ENCODE measurements around the gene NRK. TPM values are rescaled to one million over a fixed set of nuclear protein-coding genes. Genes with fewer than 3 reads are reported as not detected.

NRK gene
- total RNA-seq, 1 donor from 2014 or later: 134 TPM

DNA sequence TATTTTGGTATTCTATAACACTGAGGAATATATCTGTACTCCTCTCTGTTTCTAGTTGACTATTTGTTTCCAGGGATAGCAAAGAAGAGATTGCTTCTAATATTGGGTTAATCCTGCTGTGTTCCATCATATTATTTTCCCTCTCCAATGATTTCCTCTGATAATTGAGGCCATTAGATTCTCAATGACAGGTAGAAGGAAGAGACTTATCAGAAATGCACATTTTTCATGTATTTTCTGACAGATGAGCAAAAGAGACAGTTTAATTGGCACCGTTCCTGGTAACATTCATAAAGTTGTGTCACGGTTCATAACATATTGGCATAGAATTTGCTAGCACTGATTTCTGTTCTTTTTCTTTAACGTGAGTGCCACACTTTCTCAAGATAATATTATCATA is 58.2 kb downstream of the NRK start:
- Histone ChIP-seq H3K9me3 (ENCODE audit: control insufficient read depth in 3 of 3, low read length in 3 of 3) (no peaks in the 10 kb centered on the region), H3K27me3 (ENCODE audit: control insufficient read depth in 3 of 3, insufficient read depth in 3 of 3, low read length in 3 of 3) (no peaks in the 10 kb centered on the region), H3K4me1 (ENCODE audit: control insufficient read depth in 3 of 3, insufficient read depth in 3 of 3, low read length in 3 of 3) (no peaks in the 10 kb centered on the region), H3K27ac (ENCODE audit: low read depth, low read length) (no peak overlapping the region), H3K36me3 (ENCODE audit: control insufficient read depth in 3 of 3, insufficient read depth in 3 of 3, low read length in 3 of 3) (no peaks in the 10 kb centered on the region), H3K4me3 (ENCODE audit: low read length in 3 of 3) (no peak overlapping the region), H3K9ac (ENCODE audit: low read depth in 1 of 3, low read length in 3 of 3) (no peak overlapping the region)

DNA sequence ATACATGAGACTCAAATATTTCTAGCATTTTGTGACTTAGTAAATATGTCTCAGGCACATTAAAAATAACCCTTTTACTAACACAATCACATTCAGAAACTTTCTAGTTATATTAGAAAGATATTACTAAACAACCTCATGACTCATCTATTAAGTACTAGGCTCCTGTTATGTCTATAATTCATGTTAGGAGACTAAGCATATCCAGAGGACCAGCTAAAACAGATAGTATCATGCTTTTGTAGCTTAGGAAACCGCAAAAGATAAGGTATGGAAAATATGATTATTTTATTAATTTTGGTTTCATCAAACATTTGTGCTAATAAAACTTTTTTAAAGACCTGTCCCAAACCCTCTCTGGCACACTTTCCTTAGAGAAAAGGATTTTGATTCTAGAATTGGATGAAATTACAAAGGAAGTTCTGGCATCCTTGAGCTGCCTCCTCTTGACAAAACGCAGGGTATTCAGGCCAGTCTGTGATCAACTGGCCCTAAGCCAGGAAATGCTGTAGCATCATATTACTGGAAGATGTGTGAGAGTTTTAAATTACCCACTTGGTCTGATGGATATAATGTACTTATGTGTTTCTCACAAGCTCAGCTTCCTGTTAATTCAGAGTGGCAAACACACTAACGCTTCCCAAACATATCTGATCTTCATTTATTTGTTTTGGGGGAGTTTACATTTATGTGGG is 60.4 kb downstream of the NRK start:
- no peak overlapping the region for H3K9ac ChIP-seq (ENCODE audit: low read depth in 1 of 3, low read length in 3 of 3)
- H3K27ac ChIP-seq (ENCODE audit: low read depth, low read length): no peak overlapping the region
- no peak overlapping the region for H3K4me3 ChIP-seq (ENCODE audit: low read length in 3 of 3)
- H3K27me3 ChIP-seq (ENCODE audit: control insufficient read depth in 3 of 3, insufficient read depth in 3 of 3, low read length in 3 of 3): no peaks in the 10 kb centered on the region
- H3K9me3 ChIP-seq (ENCODE audit: control insufficient read depth in 3 of 3, low read length in 3 of 3): no peaks in the 10 kb centered on the region
- H3K36me3 ChIP-seq (ENCODE audit: control insufficient read depth in 3 of 3, insufficient read depth in 3 of 3, low read length in 3 of 3): no peaks in the 10 kb centered on the region
- H3K4me1 ChIP-seq (ENCODE audit: control insufficient read depth in 3 of 3, insufficient read depth in 3 of 3, low read length in 3 of 3): no peaks in the 10 kb centered on the region

DNA sequence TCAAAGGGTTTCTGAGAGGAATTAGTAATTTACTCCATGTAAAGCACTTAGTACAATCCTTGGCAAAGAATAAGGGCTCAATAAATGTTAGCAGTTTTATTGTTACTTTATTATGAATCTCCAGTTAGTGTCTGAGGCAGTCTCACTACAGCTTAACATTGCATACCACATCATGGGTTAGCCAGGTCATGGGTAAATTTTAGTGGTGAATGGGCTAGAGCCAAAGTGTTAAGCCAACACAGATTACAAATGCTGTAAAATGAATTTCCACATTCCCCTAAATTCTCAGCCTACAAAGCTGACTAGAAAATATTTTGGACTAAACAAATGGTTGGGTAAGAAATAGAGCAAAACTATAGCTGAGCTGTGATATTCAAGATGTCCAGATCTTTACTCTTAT is 72.4 kb downstream of the NRK start:
- no peaks in the 10 kb centered on the region for H3K27me3 ChIP-seq (ENCODE audit: control insufficient read depth in 3 of 3, insufficient read depth in 3 of 3, low read length in 3 of 3)
- no peaks in the 10 kb centered on the region for H3K36me3 ChIP-seq (ENCODE audit: control insufficient read depth in 3 of 3, insufficient read depth in 3 of 3, low read length in 3 of 3)
- H3K27ac ChIP-seq (ENCODE audit: low read depth, low read length): no peak overlapping the region
- no peak overlapping the region for H3K9ac ChIP-seq (ENCODE audit: low read depth in 1 of 3, low read length in 3 of 3)
- no peaks in the 10 kb centered on the region for H3K4me1 ChIP-seq (ENCODE audit: control insufficient read depth in 3 of 3, insufficient read depth in 3 of 3, low read length in 3 of 3)
- no peak overlapping the region for H3K4me3 ChIP-seq (ENCODE audit: low read length in 3 of 3)
- no peaks in the 10 kb centered on the region for H3K9me3 ChIP-seq (ENCODE audit: control insufficient read depth in 3 of 3, low read length in 3 of 3)

DNA sequence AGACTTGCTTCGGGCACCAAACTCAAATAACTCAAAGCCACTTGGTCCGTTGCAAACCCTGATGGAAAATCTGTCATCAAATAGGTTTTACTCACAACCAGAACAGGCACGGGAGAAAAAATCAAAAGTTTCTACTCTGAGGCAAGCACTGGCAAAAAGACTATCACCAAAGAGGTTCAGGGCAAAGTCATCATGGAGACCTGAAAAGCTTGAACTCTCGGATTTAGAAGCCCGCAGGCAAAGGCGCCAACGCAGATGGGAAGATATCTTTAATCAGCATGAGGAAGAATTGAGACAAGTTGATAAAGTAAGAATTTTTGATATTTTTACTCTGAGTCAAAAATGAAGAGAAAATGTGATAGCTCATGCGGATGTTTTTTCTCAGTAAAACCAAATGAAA is 87.2 kb downstream of the NRK start:
- no peaks in the 10 kb centered on the region for H3K27me3 ChIP-seq (ENCODE audit: control insufficient read depth in 3 of 3, insufficient read depth in 3 of 3, low read length in 3 of 3)
- H3K4me1 ChIP-seq (ENCODE audit: control insufficient read depth in 3 of 3, insufficient read depth in 3 of 3, low read length in 3 of 3): no peaks in the 10 kb centered on the region
- H3K36me3 ChIP-seq (ENCODE audit: control insufficient read depth in 3 of 3, insufficient read depth in 3 of 3, low read length in 3 of 3): no peaks in the 10 kb centered on the region
- H3K27ac ChIP-seq (ENCODE audit: low read depth, low read length): no peak overlapping the region
- H3K9me3 ChIP-seq (ENCODE audit: control insufficient read depth in 3 of 3, low read length in 3 of 3): no peaks in the 10 kb centered on the region
- H3K9ac ChIP-seq (ENCODE audit: low read depth in 1 of 3, low read length in 3 of 3): no peak overlapping the region
- no peak overlapping the region for H3K4me3 ChIP-seq (ENCODE audit: low read length in 3 of 3)

DNA sequence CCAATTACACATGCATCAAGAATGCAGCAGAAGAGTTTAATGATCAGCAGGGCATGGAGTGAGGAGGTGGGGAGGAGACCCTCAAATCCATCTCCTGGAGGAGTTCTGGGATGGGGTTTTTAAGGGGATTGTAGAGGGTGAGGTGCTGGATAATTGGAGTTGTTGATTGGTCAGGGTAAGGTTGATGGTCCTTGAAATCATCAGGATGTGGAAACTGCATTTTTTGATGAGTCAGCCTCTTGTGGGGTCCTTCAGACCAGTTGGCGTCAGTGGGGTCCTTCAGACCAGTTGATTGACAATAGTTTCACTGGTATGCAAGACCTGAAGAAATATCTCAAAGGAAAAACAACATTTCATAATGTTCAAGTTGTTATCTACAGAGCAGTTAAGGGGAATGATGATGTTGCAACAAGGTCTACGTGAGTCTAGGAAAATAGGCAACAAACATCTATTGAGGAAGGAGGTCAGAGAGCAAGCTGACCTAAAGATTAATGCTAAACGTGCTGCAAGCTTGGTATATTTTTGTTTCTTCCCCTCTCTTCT is 88.3 kb downstream of the NRK start:
- Histone ChIP-seq H3K9ac (ENCODE audit: low read depth in 1 of 3, low read length in 3 of 3) (no peak overlapping the region), H3K27ac (ENCODE audit: low read depth, low read length) (no peak overlapping the region), H3K9me3 (ENCODE audit: control insufficient read depth in 3 of 3, low read length in 3 of 3) (no peaks in the 10 kb centered on the region), H3K4me1 (ENCODE audit: control insufficient read depth in 3 of 3, insufficient read depth in 3 of 3, low read length in 3 of 3) (no peaks in the 10 kb centered on the region), H3K36me3 (ENCODE audit: control insufficient read depth in 3 of 3, insufficient read depth in 3 of 3, low read length in 3 of 3) (no peaks in the 10 kb centered on the region), H3K27me3 (ENCODE audit: control insufficient read depth in 3 of 3, insufficient read depth in 3 of 3, low read length in 3 of 3) (no peaks in the 10 kb centered on the region), H3K4me3 (ENCODE audit: low read length in 3 of 3) (no peak overlapping the region)

DNA sequence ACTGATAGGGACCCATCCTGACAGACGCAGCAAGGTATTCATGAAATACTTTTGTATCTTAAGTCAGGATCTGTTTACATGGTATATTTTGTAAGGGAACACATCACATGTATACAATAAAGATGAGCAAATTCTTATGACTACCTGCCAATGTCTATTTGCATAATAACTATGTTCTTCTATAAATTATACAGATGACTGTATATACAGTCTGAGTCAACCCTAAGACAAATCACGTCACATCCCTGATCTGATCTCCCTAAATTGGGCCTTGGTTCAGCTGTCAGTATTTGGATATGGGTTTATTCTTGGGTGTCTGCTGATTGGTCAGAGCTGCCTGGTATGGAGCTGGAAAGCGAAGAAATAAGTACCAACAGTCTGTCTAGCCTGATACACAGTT is 122.9 kb downstream of the NRK start:
- Histone ChIP-seq H3K9ac (ENCODE audit: low read depth in 1 of 3, low read length in 3 of 3) (no peak overlapping the region), H3K4me3 (ENCODE audit: low read length in 3 of 3) (no peak overlapping the region), H3K9me3 (ENCODE audit: control insufficient read depth in 3 of 3, low read length in 3 of 3) (no peaks in the 10 kb centered on the region), H3K27ac (ENCODE audit: low read depth, low read length) (no peak overlapping the region), H3K36me3 (ENCODE audit: control insufficient read depth in 3 of 3, insufficient read depth in 3 of 3, low read length in 3 of 3) (no peaks in the 10 kb centered on the region), H3K27me3 (ENCODE audit: control insufficient read depth in 3 of 3, insufficient read depth in 3 of 3, low read length in 3 of 3) (no peaks in the 10 kb centered on the region), H3K4me1 (ENCODE audit: control insufficient read depth in 3 of 3, insufficient read depth in 3 of 3, low read length in 3 of 3) (no peaks in the 10 kb centered on the region)

DNA sequence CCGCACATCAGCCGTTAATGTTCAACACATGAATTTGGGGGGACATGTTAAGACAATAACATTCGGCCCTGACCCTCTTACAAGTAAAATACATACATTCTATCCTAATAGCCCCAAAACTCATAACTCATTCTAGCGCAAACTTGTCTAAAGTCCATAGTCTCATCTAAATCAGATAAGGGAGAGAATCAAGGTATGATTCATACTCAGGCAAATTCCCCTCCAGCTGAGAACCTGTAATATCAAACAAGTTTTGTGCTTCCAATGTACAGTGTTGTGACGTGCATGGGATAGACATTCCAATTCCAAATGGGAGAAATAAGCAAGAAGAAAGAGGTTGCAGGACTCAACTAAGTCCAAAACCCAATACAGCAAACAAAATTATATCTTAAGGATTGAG is 147.1 kb downstream of the NRK start:
- Histone ChIP-seq H3K36me3 (ENCODE audit: control insufficient read depth in 3 of 3, insufficient read depth in 3 of 3, low read length in 3 of 3) (no peaks in the 10 kb centered on the region), H3K9ac (ENCODE audit: low read depth in 1 of 3, low read length in 3 of 3) (no peak overlapping the region), H3K27me3 (ENCODE audit: control insufficient read depth in 3 of 3, insufficient read depth in 3 of 3, low read length in 3 of 3) (peaks cover 0 to 3% (median 0%) of the 10 kb centered on the region in 3 donors), H3K9me3 (ENCODE audit: control insufficient read depth in 3 of 3, low read length in 3 of 3) (no peaks in the 10 kb centered on the region), H3K27ac (ENCODE audit: low read depth, low read length) (no peak overlapping the region), H3K4me1 (ENCODE audit: control insufficient read depth in 3 of 3, insufficient read depth in 3 of 3, low read length in 3 of 3) (no peaks in the 10 kb centered on the region), H3K4me3 (ENCODE audit: low read length in 3 of 3) (no peak overlapping the region)

DNA sequence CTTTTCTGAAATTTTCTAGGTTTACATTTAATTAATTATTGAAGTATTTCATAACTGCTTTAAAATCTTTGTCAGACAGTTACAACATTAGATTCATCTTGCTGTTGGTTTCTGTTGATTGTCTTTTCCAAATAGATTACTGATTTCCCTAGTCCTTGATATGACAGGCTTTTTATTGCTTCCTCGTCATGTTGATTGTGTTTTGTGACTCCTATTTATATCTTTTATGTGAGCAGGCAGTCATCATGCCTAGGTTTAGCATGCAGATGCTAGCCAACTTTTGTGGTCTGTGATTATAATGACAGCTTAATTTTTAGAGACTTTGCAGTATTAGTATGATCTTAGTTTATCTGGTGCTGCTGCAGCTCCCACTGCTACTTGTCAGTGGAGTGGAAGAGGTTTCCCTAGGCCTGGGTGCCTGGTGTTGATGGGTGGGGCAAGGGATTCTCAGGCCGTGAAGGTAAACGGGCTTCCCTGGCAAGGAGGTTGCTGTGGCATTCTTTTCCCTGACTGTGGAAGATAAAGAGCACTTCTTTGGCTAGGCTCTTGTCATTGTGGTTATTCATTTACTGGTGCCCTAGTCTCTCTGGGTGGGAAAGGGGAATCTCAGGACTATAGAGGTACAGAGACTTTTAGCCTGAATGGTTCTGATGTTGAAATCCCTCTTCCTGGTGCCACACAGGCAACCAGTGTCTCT is 150.5 kb downstream of the NRK start:
- Histone ChIP-seq H3K27me3 (ENCODE audit: control insufficient read depth in 3 of 3, insufficient read depth in 3 of 3, low read length in 3 of 3) (peaks cover 0 to 3% (median 0%) of the 10 kb centered on the region in 3 donors), H3K9ac (ENCODE audit: low read depth in 1 of 3, low read length in 3 of 3) (no peak overlapping the region), H3K4me3 (ENCODE audit: low read length in 3 of 3) (no peak overlapping the region), H3K36me3 (ENCODE audit: control insufficient read depth in 3 of 3, insufficient read depth in 3 of 3, low read length in 3 of 3) (no peaks in the 10 kb centered on the region), H3K9me3 (ENCODE audit: control insufficient read depth in 3 of 3, low read length in 3 of 3) (peaks cover 0 to 2% (median 0%) of the 10 kb centered on the region in 3 donors), H3K27ac (ENCODE audit: low read depth, low read length) (no peak overlapping the region), H3K4me1 (ENCODE audit: control insufficient read depth in 3 of 3, insufficient read depth in 3 of 3, low read length in 3 of 3) (no peaks in the 10 kb centered on the region)

DNA sequence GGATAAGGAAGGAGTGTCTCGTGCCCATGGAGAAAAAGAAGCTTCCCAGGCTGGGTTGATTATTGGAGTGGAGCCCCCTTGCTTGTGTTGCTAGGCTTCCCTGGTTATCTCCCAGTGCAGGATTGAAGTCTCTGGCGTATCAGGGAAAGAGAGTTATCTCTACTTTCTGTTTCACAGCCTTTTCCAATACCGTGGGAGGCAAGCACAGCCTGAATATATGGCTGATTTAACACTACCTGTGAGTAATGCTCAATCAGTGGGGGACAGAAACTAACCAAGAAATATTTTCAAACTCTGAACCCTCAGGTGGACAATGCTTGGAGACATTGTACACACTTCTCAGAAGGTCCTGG is 151.0 kb downstream of the NRK start:
- Histone ChIP-seq H3K4me1 (ENCODE audit: control insufficient read depth in 3 of 3, insufficient read depth in 3 of 3, low read length in 3 of 3) (no peaks in the 10 kb centered on the region), H3K4me3 (ENCODE audit: low read length in 3 of 3) (no peak overlapping the region), H3K9me3 (ENCODE audit: control insufficient read depth in 3 of 3, low read length in 3 of 3) (peaks cover 0 to 2% (median 0%) of the 10 kb centered on the region in 3 donors), H3K27ac (ENCODE audit: low read depth, low read length) (no peak overlapping the region), H3K36me3 (ENCODE audit: control insufficient read depth in 3 of 3, insufficient read depth in 3 of 3, low read length in 3 of 3) (no peaks in the 10 kb centered on the region), H3K9ac (ENCODE audit: low read depth in 1 of 3, low read length in 3 of 3) (no peak overlapping the region), H3K27me3 (ENCODE audit: control insufficient read depth in 3 of 3, insufficient read depth in 3 of 3, low read length in 3 of 3) (peaks cover 0 to 3% (median 0%) of the 10 kb centered on the region in 3 donors)

DNA sequence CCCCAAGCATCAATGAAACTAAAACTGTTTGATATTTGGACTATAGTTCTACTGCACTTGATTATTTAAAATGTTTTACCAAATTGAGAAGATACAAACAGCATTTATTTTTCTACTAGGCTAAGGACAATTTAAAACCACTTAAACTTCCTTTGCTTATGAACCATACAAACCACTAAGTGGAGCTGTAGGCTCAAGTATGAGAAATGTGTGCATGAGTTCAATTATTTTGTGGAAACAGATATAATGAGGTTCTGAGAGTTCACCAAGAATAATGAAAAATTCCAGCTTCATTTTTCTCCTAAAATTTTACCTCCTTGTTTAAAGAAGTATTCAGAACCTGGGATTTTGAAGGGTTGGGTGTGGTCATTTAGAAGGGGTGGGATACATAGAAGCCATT is 153.0 kb downstream of the NRK start:
- Histone ChIP-seq H3K4me3 (ENCODE audit: low read length in 3 of 3) (no peak overlapping the region), H3K9ac (ENCODE audit: low read depth in 1 of 3, low read length in 3 of 3) (no peak overlapping the region), H3K27me3 (ENCODE audit: control insufficient read depth in 3 of 3, insufficient read depth in 3 of 3, low read length in 3 of 3) (no peaks in the 10 kb centered on the region), H3K27ac (ENCODE audit: low read depth, low read length) (no peak overlapping the region), H3K4me1 (ENCODE audit: control insufficient read depth in 3 of 3, insufficient read depth in 3 of 3, low read length in 3 of 3) (no peaks in the 10 kb centered on the region), H3K9me3 (ENCODE audit: control insufficient read depth in 3 of 3, low read length in 3 of 3) (peaks cover 0 to 2% (median 0%) of the 10 kb centered on the region in 3 donors), H3K36me3 (ENCODE audit: control insufficient read depth in 3 of 3, insufficient read depth in 3 of 3, low read length in 3 of 3) (no peaks in the 10 kb centered on the region)

Data from skeletal muscle tissue (tissue), 4 donors.